NB4 (cell line): ENCODE results near the gene CASTOR1.

Experiments
- DNase-seq: peaks from one replicate; pipeline ENCODE4 v3.0.0; 2010; ENCODE audit warnings: low read depth
- H3K4me3 ChIP-seq: one replicate; pipeline ENCODE4 v1.5.1; 2011; ENCODE audit warnings: mild to moderate bottlenecking, low read depth, low read length, moderate library complexity
- MYC ChIP-seq: IDR thresholded peaks from 2 replicates; pipeline ENCODE4 v1.6.1; 2011; ENCODE audit warnings: low read depth, low read length
- POLR2A ChIP-seq: IDR thresholded peaks from 2 replicates; pipeline ENCODE4 v1.6.1; 2011; ENCODE audit warnings: mild to moderate bottlenecking; ENCODE audit not compliant: insufficient read length; ENCODE audit errors: extremely low read depth
- TF ChIP-seq, protein P1 (sequence below): IDR thresholded peaks from 2 replicates; pipeline ENCODE4 v1.6.1; 2011; ENCODE audit warnings: low read depth, low read length
- TF ChIP-seq, protein P2 (sequence below): IDR thresholded peaks from one replicate; pipeline ENCODE4 v1.5.1; 2012; ENCODE audit warnings: low read depth, low read length

The CASTOR1 gene

DNA sequence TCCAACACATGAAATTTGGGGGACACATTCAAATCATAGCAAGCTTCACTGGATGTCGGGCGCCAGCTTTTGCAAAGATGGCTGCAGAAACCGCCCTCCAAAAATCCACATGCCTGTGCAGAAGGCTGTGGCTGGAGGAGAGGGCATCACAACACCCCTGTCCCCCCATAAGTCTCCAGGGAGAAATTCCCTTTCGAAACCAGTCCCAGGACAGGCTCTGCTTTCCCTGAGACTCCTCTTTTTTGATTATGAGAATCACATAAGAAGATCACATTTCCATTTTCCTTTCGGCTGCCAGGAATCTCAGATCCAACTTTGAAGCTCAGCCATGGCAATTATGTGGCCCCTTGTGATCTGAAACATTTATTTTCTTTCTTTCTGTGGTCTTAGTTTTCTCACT is 52.4 kb downstream of the CASTOR1 start:
- H3K4me3 ChIP-seq = no peak overlapping the region
- no peak for DNase-seq
- no peak for TF ChIP-seq POLR2A
- no peak for TF ChIP-seq MYC
- TF ChIP-seq, protein P1, sequence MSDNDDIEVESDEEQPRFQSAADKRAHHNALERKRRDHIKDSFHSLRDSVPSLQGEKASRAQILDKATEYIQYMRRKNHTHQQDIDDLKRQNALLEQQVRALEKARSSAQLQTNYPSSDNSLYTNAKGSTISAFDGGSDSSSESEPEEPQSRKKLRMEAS = no peak
- TF ChIP-seq, protein P2, sequence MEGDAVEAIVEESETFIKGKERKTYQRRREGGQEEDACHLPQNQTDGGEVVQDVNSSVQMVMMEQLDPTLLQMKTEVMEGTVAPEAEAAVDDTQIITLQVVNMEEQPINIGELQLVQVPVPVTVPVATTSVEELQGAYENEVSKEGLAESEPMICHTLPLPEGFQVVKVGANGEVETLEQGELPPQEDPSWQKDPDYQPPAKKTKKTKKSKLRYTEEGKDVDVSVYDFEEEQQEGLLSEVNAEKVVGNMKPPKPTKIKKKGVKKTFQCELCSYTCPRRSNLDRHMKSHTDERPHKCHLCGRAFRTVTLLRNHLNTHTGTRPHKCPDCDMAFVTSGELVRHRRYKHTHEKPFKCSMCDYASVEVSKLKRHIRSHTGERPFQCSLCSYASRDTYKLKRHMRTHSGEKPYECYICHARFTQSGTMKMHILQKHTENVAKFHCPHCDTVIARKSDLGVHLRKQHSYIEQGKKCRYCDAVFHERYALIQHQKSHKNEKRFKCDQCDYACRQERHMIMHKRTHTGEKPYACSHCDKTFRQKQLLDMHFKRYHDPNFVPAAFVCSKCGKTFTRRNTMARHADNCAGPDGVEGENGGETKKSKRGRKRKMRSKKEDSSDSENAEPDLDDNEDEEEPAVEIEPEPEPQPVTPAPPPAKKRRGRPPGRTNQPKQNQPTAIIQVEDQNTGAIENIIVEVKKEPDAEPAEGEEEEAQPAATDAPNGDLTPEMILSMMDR = no peak

DNA sequence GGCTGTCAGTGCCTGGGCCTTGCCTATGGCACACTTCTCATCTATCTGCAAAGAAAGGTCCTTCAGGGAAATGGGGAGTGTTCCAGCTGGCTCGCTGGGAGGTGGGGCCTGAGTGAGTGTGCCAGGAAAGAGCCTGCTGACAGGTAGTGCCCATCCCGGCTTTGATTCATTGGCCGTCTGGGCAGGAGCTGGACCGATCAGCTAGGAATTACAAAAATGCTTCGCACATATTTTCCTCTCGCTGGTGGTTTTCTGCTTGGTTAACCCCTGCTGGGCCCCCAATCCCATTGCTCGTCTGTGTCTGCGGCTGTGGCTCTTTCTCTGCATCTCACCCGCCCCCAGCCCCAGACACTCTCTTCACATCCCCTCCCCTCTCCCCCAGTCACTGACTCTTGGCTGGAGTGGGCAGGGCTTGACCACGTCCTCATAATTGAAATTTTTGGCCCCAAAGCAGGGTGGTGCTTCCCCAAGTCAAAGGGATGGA is 53.6 kb downstream of the CASTOR1 start:
- TF ChIP-seq, protein P1 = no peak
- TF ChIP-seq POLR2A = no peak
- TF ChIP-seq MYC = no peak
- TF ChIP-seq, protein P2 = no peak
- DNase-seq = no peak
- H3K4me3 ChIP-seq = no peak overlapping the region
